K562 (cell line): ENCODE measurements around the gene GMDS. TPM values are rescaled to one million over a fixed set of nuclear protein-coding genes. Genes with fewer than 3 reads are reported as not detected.

Source experiments
- ATAC-seq: fragments of 200-7000 bp; cut with Tn5 transposase; 3 replicates; pipeline ENCODE4 v1.9.1; 2020; ENCODE audit warnings: moderate library complexity
- BruUV-seq: library from RNA; stranded (reverse); fragments of 400-500 nt; replicated peaks from 2 replicates; lab custom pipeline; 2021; lab: Mats Ljungman, UMichigan
- CTCF ChIA-PET: fragments of 300-600 bp; formaldehyde crosslinking; extraction: SDS; loops from one replicate; lab custom pipeline; 2021; ENCODE audit warnings: low intra/inter-chr PET ratio; lab: Yijun Ruan, JAX
- POLR2A ChIA-PET: fragments of 300-600, 350-650 bp; sonication (Branson Sonifier 250); formaldehyde crosslinking; extraction: SDS; loops from one replicate; lab custom pipeline; 2021; ENCODE audit warnings: antibody characterized with exemption, inconsistent platforms; lab: Yijun Ruan, JAX
- DNase-seq, 4 experiments: peaks; one replicate each; pipeline versions ENCODE4 v3.0.0 to v3.0.0-alpha.2; 2011 to 2018; ENCODE audit warnings: low spot score in 3 of 4, mixed read lengths in 3 of 4; ENCODE audit errors: extremely low read depth in 1 of 4
- FAIRE-seq: peaks from 2 replicates; lab custom pipeline; 2011; peaks lifted over from hg19 to GRCh38; lab: Jason Lieb, UNC
- H2AFZ ChIP-seq: 2 replicates; pipeline ENCODE4 v1.6.0; 2011; ENCODE audit warnings: low read depth, low read length, control low read depth, inconsistent platforms
- H3K27ac ChIP-seq: fragments of 200-600 bp; 3 replicates; pipeline ENCODE4 v1.8.0; 2011; ENCODE audit warnings: low read depth, mild to moderate bottlenecking, control low read depth, inconsistent platforms, low read length, moderate library complexity, mixed read lengths; ENCODE audit errors: extremely low read depth
- H3K27me3 ChIP-seq, 2 experiments: fragments of 300-600 bp in 1 of 2; 2 replicates in 1 of 2; 3 replicates in 1 of 2; pipeline versions ENCODE4 v1.6.0 to v1.8.0; 2011; ENCODE audit warnings: inconsistent platforms in 2 of 2, low read length in 2 of 2, mild to moderate bottlenecking in 1 of 2, mixed read lengths in 1 of 2, moderate library complexity in 1 of 2; ENCODE audit not compliant: control insufficient read depth in 2 of 2, insufficient read depth in 2 of 2
- H3K36me3 ChIP-seq: fragments of 300-600 bp; 3 replicates; pipeline ENCODE4 v1.8.0; 2011; ENCODE audit warnings: mild to moderate bottlenecking, low read length, inconsistent platforms; ENCODE audit not compliant: control insufficient read depth, insufficient read depth
- H3K4me1 ChIP-seq, 2 experiments: fragments of 200-600 bp in 1 of 2; replicated peaks in 1 of 2; 2 replicates in 1 of 2; 3 replicates in 1 of 2; pipeline versions ENCODE4 v1.5.1 to v1.8.0; 2011; ENCODE audit warnings: inconsistent platforms in 2 of 2, low read length in 2 of 2, mild to moderate bottlenecking in 1 of 2, mixed read lengths in 1 of 2, moderate library complexity in 1 of 2; ENCODE audit not compliant: control insufficient read depth in 2 of 2, insufficient read depth in 2 of 2
- H3K4me2 ChIP-seq: 2 replicates; pipeline ENCODE4 v1.6.1; 2011; ENCODE audit warnings: low read length, control low read depth, inconsistent platforms, mixed read lengths; ENCODE audit not compliant: insufficient read depth
- H3K4me3 ChIP-seq: fragments of 200-600 bp; sonication (generic), shearing (Covaris generic); 2 replicates; pipeline ENCODE4 v1.5.1; 2016; ENCODE audit warnings: control low read depth, inconsistent platforms
- H3K79me2 ChIP-seq: fragments of 200-600 bp; 3 replicates; pipeline ENCODE4 v1.8.0; 2011; ENCODE audit warnings: low read length, inconsistent platforms; ENCODE audit not compliant: control insufficient read depth, insufficient read depth
- H3K9ac ChIP-seq, 2 experiments: 2 replicates each; pipeline versions ENCODE4 v1.6.0 to v1.6.1; 2011; ENCODE audit warnings: low read depth in 2 of 2, low read length in 2 of 2, control low read depth in 1 of 2, inconsistent platforms in 1 of 2, mild to moderate bottlenecking in 1 of 2, mixed read lengths in 1 of 2; ENCODE audit not compliant: insufficient read depth in 1 of 2
- H3K9me1 ChIP-seq: one replicate; pipeline ENCODE4 v1.6.0; 2011; ENCODE audit warnings: inconsistent platforms, mild to moderate bottlenecking, low read length, moderate library complexity; ENCODE audit not compliant: control insufficient read depth, insufficient read depth
- H3K9me3 ChIP-seq: replicated peaks from 2 replicates; pipeline ENCODE4 v1.5.1; 2011; ENCODE audit warnings: low read depth, low read length, inconsistent platforms; ENCODE audit not compliant: control insufficient read depth, insufficient read depth
- H4K20me1 ChIP-seq: replicated peaks from 2 replicates; pipeline ENCODE4 v1.6.1; 2011; ENCODE audit warnings: low read length, inconsistent platforms, mixed read lengths; ENCODE audit not compliant: control insufficient read depth, insufficient read depth
- TAF9B ChIP-seq: fragments of 450-650 bp; IDR thresholded peaks from 2 replicates; pipeline ENCODE4 v1.6.1; 2018; ENCODE audit warnings: mild to moderate bottlenecking; ENCODE audit not compliant: partially characterized antibody
- ZKSCAN3 ChIP-seq: fragments of 250-450 bp; sonication (Bioruptor Pico); IDR thresholded peaks from 2 replicates; pipeline ENCODE4 v1.4.0; 2020
- ZNF449 ChIP-seq: fragments of 250-450 bp; sonication (Bioruptor Pico); IDR thresholded peaks from 2 replicates; pipeline ENCODE4 v1.8.0; 2022; ENCODE audit warnings: moderate library complexity, mild to moderate bottlenecking, inconsistent platforms
- WGBS: fragments of 100-300 bp; shearing (Covaris generic); methylation state at CpG from one replicate; pipeline ENCODE4 v1.1.6; 2016; ENCODE audit warnings: low coverage, mixed read lengths; ENCODE audit not compliant: insufficient coverage; ENCODE audit errors: missing lambda C conversion rate; 5-methylcytosine and 5-hydroxymethylcytosine counted together
- in situ Hi-C: fragments of 300-500 bp; cut with MboI; formaldehyde crosslinking; loops from 4 replicates; pipeline ENCODE4 v1.15.0; 2018; ENCODE audit warnings: inconsistent platforms, mixed read lengths
- intact Hi-C: fragments of 100-400 bp; cut with micrococcal nuclease; formaldehyde crosslinking; loops from 2 replicates; pipeline ENCODE4 v1.14.2; 2022
- polyA plus RNA-seq, 8 experiments: library from polyadenylated mRNA; depleted of rRNA in 4 of 8; stranded (reverse) in 5 of 8; unstranded in 3 of 8; fragments of >200 nt; fragmentation: Nextera tagmentation in 2 of 8; fragmentation: Illumina TruSeq in 1 of 8; extraction: Ambion mirVana in 2 of 8; extraction: Trizol in 1 of 8; gene quantifications; 2 replicates each; pipeline versions ENCODE4 v1.2.1 to v1.2.3, GENCODE V29; 2011 to 2014; ENCODE audit warnings: inconsistent platforms in 1 of 8, missing spikeins in 1 of 8
- total RNA-seq, 7 experiments: library from RNA; depleted of rRNA in 6 of 7; stranded (reverse); fragments of >200 nt in 6 of 7; fragmentation: Illumina TruSeq in 2 of 7; extraction: Trizol in 2 of 7; gene quantifications; 2 replicates each; pipeline versions ENCODE4 v1.2.1 to v1.2.3, GENCODE V29; 2011 to 2021; ENCODE audit warnings: low replicate concordance in 1 of 7
- TF ChIP-seq, protein P1 (sequence below): IDR thresholded peaks from 2 replicates; pipeline ENCODE4 v1.6.1; 2014; ENCODE audit warnings: antibody characterized with exemption

The GMDS gene
- total and polyA plus RNA-seq, 9 of the 15 experiments (the other 6 are each of a cell fraction or from before 2014, with no cell fraction given), result 0.48 to 31.8 (median 13.4) TPM

DNA sequence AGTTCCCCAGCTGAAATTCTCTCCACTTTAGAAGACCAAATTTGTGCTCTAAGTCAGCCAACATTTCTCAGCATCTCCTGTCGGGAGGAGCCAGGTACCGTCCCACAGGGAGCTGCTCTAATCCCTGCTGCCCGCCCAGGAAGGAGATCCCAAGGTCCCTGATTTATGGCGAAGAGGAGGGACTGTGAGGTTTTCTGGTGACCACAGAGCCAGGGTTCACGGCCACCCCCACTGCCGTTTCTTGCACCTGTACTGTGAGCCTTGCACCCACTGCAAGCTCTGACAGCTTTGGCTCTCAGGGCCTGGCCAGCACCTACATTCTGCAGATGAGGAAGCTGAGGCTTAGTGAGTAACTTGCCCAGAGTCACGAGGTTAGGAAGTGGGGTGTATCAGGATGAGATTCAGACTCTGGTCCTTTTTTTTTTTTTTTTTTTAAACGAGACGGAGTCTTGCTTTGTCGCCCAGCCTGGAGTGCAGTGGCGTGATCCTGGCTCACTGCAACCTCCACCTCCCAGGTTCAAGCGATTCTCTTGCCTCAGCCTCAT, 600.8 kb downstream of the GMDS start:
- no peak for FAIRE-seq
- Histone ChIP-seq H3K4me1 (no peaks in the 10 kb centered on the region), H3K27ac (no peak overlapping the region), H3K4me3 (no peak overlapping the region), H3K36me3 (no peaks in the 10 kb centered on the region), H4K20me1 (peaks cover 23% of the 10 kb centered on the region), H3K4me2 (no peak overlapping the region), H3K9ac (no peak overlapping the region), H3K27me3 (peaks cover 39 to 72% of the 10 kb centered on the region in 2 experiments), H3K79me2 (no peaks in the 10 kb centered on the region), H3K9me1 (no peaks in the 10 kb centered on the region), H3K9me3 (no peaks in the 10 kb centered on the region), H2AFZ (no peak overlapping the region)
- intact Hi-C loops, result no loop called here
- no peak for DNase-seq
- in situ Hi-C loops, result no loop called here
- TF ChIP-seq ZKSCAN3 (CRISPR knock-in tag), result no peak
- no peak for TF ChIP-seq ZNF449 (CRISPR knock-in tag)
- TF ChIP-seq TAF9B, result no peak
- TF ChIP-seq, protein P1, sequence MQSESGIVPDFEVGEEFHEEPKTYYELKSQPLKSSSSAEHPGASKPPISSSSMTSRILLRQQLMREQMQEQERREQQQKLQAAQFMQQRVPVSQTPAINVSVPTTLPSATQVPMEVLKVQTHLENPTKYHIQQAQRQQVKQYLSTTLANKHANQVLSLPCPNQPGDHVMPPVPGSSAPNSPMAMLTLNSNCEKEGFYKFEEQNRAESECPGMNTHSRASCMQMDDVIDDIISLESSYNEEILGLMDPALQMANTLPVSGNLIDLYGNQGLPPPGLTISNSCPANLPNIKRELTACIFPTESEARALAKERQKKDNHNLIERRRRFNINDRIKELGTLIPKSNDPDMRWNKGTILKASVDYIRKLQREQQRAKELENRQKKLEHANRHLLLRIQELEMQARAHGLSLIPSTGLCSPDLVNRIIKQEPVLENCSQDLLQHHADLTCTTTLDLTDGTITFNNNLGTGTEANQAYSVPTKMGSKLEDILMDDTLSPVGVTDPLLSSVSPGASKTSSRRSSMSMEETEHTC, result no peak
- POLR2A ChIA-PET, result no interaction called here
- 2% methylated on average over 10 of the region's 12 CpGs for WGBS
- CTCF ChIA-PET, result no interaction called here
- no TSS peak for BruUV-seq
- no peak for ATAC-seq
